Measurements from ENCODE around the gene OPN1LW. TPM values are rescaled to one million over a fixed set of nuclear protein-coding genes. Genes with fewer than 3 reads are reported as not detected.

The OPN1LW gene
- total and polyA plus RNA-seq, 12 donors = not detected

GRCh38 chrX:154115071-154115470, 29.0 kb upstream of the OPN1LW start:
- Histone ChIP-seq H3K36me3 (replicated peaks in 1 of 2) (no peaks in the 10 kb centered on the region), H3K27me3 (no peaks in the 10 kb centered on the region), H3K9me3 (replicated peaks in 1 of 3) (no peaks in the 10 kb centered on the region), H3K4me3 (no peak overlapping the region), H3K27ac (peak overlapping the region in 1 of 5 donors; percentile 49), H3K4me1 (replicated peaks in 1 of 2) (peaks cover 0 to 4% of the 10 kb centered on the region in 2 donors)
- WGBS, 4 donors = 59 to 84% (median 71%) methylated on average over 4 to 10 of the region's 10 CpGs
- TF ChIP-seq CTCF (IDR thresholded peaks at IDR 0.05) = no peak
- intact Hi-C loops (cut with DNase I) = no loop called here
- no peak for DNase-seq

- DNase-seq = no peak
- no peaks in the 10 kb centered on the region for H3K36me3 ChIP-seq (replicated peaks in 1 of 2)
- intact Hi-C loops (cut with DNase I) = no loop called here
- no peaks in the 10 kb centered on the region for H3K9me3 ChIP-seq (replicated peaks in 1 of 3)
- peaks cover 0 to 4% of the 10 kb centered on the region in 2 donors for H3K4me1 ChIP-seq (replicated peaks in 1 of 2)
- WGBS, 4 donors = 68 to 100% (median 87%) methylated on average over 5 of the region's 5 CpGs
- TF ChIP-seq CTCF (IDR thresholded peaks at IDR 0.05) = no peak
- TF ChIP-seq POLR2A (IDR thresholded peaks at IDR 0.05) = no peak
- H3K27ac ChIP-seq = no peak overlapping the region
- H3K4me3 ChIP-seq = no peak overlapping the region
- no peaks in the 10 kb centered on the region for H3K27me3 ChIP-seq
Measured at GRCh38 chrX:154115750-154116149, 28.3 kb upstream of the OPN1LW start.

GRCh38 chrX:154116426-154117211, 27.4 kb upstream of the OPN1LW start:
- intact Hi-C loops (cut with DNase I) = no loop called here
- H3K27ac ChIP-seq = no peak overlapping the region
- no peaks in the 10 kb centered on the region for H3K36me3 ChIP-seq (replicated peaks in 1 of 2)
- no peak overlapping the region for H3K4me3 ChIP-seq
- DNase-seq = peak in 1 of 7 donors; percentile 12
- no peaks in the 10 kb centered on the region for H3K27me3 ChIP-seq
- 75 to 81% (median 78%) methylated on average over 13 to 19 of the region's 19 CpGs for WGBS, 4 donors
- peaks cover 0 to 4% of the 10 kb centered on the region in 2 donors for H3K4me1 ChIP-seq (replicated peaks in 1 of 2)
- TF ChIP-seq CTCF (IDR thresholded peaks at IDR 0.05) (no peak), POLR2A (IDR thresholded peaks at IDR 0.05) (no peak)
- no peaks in the 10 kb centered on the region for H3K9me3 ChIP-seq (replicated peaks in 1 of 3)

GRCh38 chrX:154117566-154117965, 26.5 kb upstream of the OPN1LW start:
- no peaks in the 10 kb centered on the region for H3K36me3 ChIP-seq (replicated peaks in 1 of 2)
- H3K4me1 ChIP-seq (replicated peaks in 1 of 2) = peaks cover 0 to 4% of the 10 kb centered on the region in 2 donors
- WGBS, 4 donors = 63 to 91% (median 80%) methylated on average over 6 of the region's 6 CpGs
- no peaks in the 10 kb centered on the region for H3K27me3 ChIP-seq
- intact Hi-C loops (cut with DNase I) = no loop called here
- H3K27ac ChIP-seq = no peak overlapping the region
- H3K9me3 ChIP-seq (replicated peaks in 1 of 3) = no peaks in the 10 kb centered on the region
- TF ChIP-seq CTCF (IDR thresholded peaks at IDR 0.05) = no peak
- TF ChIP-seq POLR2A (IDR thresholded peaks at IDR 0.05) = no peak
- DNase-seq = peak in 1 of 7 donors; percentile 3
- H3K4me3 ChIP-seq = no peak overlapping the region

Measured in adrenal gland (tissue), 12 donors.